Fibroblast of peridontal ligament (primary cell): ENCODE results near the gene PDGFD.
A peak's percentile ranks its signal among the peaks of the same experiment; 100 is the strongest.

ENCODE experiments used
- DNase-seq: peaks from one replicate; pipeline ENCODE4 v3.0.0-alpha.2; 2010; ENCODE audit errors: extremely low read depth

PDGFD gene

DNA sequence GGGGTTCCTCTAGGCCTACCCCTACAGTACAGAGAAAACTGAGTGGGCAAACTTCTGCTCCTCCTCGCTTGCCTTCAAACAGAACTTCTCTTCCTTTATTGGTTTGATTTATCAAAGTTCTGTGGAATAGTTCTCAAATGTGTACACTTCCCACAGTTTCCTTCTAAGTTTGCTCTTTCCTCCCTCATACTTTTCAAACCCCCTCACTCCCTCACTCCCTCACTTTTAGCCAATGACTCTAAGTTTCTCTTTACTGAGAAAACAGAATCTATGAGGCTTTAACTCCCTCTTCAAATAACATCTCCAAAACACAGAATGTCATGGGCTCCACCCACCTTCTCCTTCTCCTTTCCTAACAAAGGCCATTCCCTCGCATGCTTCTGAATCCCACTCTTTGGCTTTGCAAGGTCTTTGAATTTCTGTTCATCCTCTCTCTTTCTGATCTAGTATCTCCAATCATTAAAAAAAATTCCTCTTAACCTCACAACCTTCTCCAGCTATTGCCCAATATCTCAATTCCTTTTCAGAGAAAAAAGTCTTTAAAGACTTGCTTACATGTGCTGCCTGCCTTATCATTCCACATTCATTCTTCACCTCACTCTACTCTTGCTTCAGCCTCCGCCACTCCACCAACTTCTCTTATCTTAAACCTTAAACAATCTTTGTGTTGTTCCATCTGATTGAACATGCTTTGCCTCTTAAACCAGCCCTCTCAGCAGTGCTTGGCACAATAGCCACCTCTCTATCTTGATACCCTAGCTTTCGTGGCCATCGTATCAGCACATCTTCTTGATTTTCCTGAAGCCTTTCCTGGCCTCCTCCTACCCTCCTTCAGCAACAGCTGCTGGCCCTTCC, 70.3 kb downstream of the PDGFD start:
- DNase-seq = no peak

- DNase-seq = no peak
Measured at GRCh38 chr11:104092744-104093143, 71.2 kb downstream of the PDGFD start.

DNA sequence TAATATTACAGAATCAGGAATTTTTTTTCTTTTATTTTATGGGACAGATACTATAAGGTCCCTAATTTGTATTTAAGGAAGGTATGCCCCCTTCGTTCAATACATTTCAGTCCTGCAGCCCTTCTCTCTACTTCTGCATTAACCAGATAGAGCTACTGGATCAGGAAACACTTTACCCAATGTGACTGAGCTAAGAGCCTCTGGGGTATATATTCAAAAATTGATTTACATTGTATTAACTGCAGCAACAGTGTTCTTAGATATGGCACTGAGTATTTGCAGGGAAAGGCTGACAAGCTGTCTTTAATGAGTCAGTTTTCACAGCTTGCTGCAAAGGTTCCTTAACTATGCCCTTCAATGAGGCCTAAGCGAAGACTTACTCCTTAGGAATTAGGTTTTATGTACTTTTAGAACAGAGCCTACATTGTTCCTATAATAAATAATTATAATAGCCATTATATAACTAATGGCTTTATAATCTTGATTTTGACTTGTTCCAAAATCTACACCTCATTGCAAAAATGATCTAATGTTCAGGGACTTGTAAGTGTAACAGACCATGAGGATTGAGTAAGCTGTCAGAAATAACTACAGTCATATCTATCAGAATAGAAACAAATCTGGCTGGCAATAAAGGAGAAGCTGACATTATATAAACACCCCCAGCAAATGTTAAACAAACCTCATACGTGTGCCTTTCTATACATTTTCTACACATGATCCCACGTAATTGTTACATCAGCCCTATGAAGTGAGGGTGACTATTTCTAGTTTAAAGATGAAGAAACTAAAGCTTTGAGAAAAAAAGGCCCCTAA, 72.5 kb downstream of the PDGFD start:
- no peak for DNase-seq

- peak; percentile 26 for DNase-seq
Measured at GRCh38 chr11:104090767-104091166, 73.2 kb downstream of the PDGFD start.

- DNase-seq = no peak
Measured at GRCh38 chr11:104089481-104089880, 74.5 kb downstream of the PDGFD start.

GRCh38 chr11:104086621-104087020, 77.3 kb downstream of the PDGFD start:
- no peak for DNase-seq

- DNase-seq = no peak
Measured at GRCh38 chr11:104078995-104079394, 85.0 kb downstream of the PDGFD start.

DNA sequence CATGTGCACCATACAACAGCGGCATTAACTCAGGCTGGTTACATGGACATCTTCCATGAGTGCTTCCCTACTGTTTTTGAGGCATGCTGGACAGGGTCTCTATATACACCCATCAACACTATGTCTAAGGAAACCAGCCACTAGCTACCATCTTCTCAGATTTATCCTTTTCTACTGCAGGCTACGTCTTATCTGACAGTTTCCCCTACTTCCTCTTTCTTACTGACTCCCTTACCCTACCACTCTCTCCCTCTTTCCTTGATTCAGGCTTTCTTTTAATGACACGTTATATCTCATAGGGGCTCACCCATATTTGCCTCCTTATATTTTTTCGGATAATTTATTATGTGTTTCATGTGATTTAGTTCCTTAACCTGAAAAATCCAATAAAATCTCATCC, 85.7 kb downstream of the PDGFD start:
- no peak for DNase-seq

DNA sequence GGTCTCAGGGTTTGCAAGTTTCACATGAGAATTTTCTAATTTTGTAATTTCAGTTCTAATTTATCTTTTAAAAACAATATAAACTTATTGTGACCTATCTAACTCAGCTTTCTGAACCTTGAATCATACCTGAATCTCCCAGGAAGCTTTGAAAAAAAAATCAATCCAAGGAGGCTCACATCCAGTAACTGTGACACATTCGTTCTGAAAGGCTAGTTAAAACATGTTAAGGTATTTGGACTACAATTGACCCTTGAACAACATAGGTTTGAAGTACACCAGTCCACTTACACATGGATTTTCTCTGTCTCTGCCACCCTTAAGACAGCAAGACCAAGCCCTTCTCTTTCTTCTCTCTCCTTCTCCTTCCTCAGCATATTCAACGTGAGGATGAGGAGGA, 87.5 kb downstream of the PDGFD start:
- DNase-seq = no peak

- DNase-seq = no peak
Measured at GRCh38 chr11:104075706-104076105, 88.2 kb downstream of the PDGFD start.

GRCh38 chr11:104075091-104075490, 88.9 kb downstream of the PDGFD start:
- DNase-seq = no peak

DNA sequence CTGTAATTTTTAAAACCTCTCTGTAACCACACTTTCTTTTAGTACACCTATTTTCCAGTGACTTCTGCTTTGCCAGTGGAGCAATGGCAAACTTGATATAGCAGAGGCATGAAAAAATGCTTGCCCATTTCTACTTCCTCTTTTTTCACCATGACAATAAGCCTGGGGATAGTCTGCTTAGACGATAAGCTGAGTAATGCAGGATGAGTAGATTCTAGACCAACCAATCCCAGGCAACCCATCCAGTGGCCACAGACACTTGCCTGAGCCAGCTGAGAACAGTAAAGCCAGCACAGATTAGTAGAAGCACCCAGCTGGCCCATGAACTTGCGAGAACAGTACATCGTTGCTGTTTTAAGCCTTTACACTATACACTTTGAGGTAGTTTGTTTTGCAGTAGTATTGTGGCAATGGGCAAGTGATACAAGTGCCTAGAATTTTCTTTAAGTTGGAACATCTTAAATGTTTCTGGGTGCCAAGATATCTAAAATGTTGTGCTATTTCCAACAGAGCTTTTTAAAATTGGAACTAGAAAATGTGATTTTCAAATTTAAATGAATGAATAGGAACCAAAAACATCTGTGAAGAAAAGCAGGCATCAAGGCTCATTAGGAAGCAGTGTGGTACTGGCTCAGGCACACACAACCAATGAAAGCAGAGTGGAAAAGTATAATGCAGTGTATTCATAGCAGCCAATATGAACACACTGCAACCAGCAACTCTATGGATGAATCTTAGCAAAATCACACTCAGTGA, 89.8 kb downstream of the PDGFD start:
- DNase-seq = no peak

- DNase-seq = no peak
Measured at GRCh38 chr11:104067534-104067933, 96.4 kb downstream of the PDGFD start.

DNA sequence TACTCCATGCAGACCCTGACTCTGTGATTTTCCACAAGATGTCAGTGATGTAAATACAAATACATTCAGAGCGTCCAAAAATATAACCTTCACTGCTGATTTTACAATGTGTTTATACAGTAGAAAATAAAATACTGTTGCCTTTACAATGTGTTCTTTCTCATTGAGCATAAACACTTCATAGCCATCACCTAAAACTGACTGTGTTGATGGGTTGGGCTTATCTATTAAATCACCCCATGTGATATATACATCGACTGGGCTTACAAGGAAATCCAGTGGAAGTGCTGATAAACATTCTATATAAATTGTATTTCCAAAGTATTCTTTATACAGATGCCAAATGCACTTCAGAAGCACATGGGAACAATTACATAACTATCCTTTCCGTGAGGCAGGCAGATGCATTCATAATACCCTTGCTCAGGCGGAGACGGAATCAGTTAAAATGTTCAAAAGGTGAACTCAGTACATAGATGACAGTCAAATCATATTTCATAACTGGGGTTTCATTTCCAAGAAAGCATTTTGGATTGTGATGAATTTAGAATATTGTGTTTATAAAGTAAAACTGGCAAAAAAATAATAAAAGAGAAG, 99.8 kb downstream of the PDGFD start:
- DNase-seq = no peak

GRCh38 chr11:104061853-104062521, 102.0 kb downstream of the PDGFD start:
- peak; percentile 10 for DNase-seq

GRCh38 chr11:104060820-104061219, 103.1 kb downstream of the PDGFD start:
- DNase-seq = no peak

DNA sequence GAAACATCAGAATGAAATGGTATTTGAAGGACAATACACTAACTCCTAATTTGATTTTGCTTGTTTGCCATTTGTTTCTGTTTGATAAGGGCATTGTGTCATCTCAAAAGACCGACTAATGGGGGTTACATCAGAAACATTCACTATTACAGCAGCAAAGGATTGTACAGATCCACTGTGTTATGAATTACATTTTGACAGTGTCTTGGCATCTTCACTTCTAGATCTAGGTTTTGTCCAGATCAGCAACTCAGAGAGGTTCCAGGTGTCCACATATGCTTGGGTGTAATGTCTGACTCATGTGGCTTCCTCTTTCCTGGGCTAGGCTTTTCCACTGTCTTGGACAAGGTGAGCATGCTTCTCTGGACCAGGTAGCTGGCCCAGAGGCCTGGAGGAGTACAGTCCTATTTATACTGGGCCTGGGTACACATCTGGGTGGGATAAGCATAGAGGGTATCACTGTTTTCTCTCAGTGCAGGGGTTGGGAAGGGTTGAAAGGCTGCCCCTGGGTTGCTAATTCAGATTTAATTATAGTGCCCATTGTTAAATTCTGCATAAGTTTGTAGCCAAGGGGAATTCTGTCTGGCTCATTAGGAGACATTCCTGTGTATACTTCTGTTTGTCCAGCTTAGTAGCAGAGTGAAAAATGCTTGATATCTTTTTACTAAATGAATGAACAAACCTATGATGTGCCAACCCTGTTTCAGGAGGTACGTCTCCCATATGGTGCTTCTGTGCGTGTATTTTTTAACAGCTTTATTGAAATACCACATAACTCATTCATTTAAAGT, 103.7 kb downstream of the PDGFD start:
- DNase-seq = no peak

GRCh38 chr11:104058680-104059079, 105.3 kb downstream of the PDGFD start:
- no peak for DNase-seq

GRCh38 chr11:104057908-104058307, 106.0 kb downstream of the PDGFD start:
- DNase-seq = no peak

- no peak for DNase-seq
Measured at GRCh38 chr11:104055596-104055995, 108.4 kb downstream of the PDGFD start.
